Measurements from ENCODE around the gene DNAI2. TPM values are rescaled to one million over a fixed set of nuclear protein-coding genes. Genes with fewer than 3 reads are reported as not detected.

The DNAI2 gene
- total and polyA plus RNA-seq, 9 of the 15 experiments (the other 6 are each of a cell fraction or from before 2014, with no cell fraction given): not detected

DNA sequence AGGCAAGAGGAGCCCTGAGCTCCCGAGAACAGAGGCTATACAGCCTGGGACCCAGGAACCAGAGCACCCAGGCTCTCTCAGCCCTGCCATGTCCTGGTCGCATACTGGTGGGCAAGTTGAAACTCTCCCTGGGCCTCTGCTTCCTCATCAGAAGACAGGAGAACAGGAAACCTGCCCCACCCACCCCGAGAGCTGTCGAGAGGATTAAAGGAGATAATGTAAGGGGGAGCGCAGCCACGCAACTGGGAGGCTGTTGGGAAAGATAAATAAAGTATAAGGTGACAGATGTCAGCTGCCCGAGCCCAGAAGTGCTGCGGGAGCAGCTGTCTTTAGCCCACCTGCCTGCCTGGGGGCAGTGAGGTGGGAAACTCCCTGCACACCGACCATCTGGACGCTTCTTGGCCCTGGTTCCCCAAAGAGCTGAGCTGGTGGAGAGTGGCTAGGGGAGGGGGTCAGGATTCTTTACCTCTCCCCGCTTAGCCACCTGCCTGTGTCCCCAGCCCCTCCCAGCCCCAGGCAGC lies 58.8 kb downstream of the DNAI2 start:
- Histone ChIP-seq H2AFZ (ENCODE audit: low read depth, low read length) (peak overlapping the region; percentile 92), H4K20me1 (replicated peaks; ENCODE audit: control insufficient read depth, insufficient read depth, low read length) (no peaks in the 10 kb centered on the region; the same call in 1 of the 2 replicates), H3K27me3 (ENCODE audit: control insufficient read depth in 2 of 2, insufficient read depth in 2 of 2, low read length in 2 of 2) (peaks cover 2 to 9% of the 10 kb centered on the region in 2 experiments; a peak in 3 of 5 replicates), H3K9me3 (replicated peaks; ENCODE audit: control insufficient read depth, insufficient read depth, low read depth, low read length) (no peaks in the 10 kb centered on the region), H3K79me2 (ENCODE audit: control insufficient read depth, insufficient read depth, low read length) (no peaks in the 10 kb centered on the region), H3K4me1 (replicated peaks in 1 of 2; ENCODE audit: control insufficient read depth in 2 of 2, insufficient read depth in 2 of 2, low read length in 2 of 2) (peaks cover 12 to 21% of the 10 kb centered on the region in 2 experiments), H3K9me1 (ENCODE audit: control insufficient read depth, insufficient read depth, low read length) (no peaks in the 10 kb centered on the region), H3K4me3 (no peak overlapping the region), H3K4me2 (ENCODE audit: insufficient read depth, low read length) (peak overlapping the region; percentile 76), H3K36me3 (ENCODE audit: control insufficient read depth, insufficient read depth, low read length) (no peaks in the 10 kb centered on the region), H3K9ac (ENCODE audit: insufficient read depth in 1 of 2, low read depth in 2 of 2, low read length in 2 of 2) (peak overlapping the region; percentile 31 to 70; a peak in 2 of 4 replicates), H3K27ac (ENCODE audit: extremely low read depth, low read depth, low read length) (peak overlapping the region; percentile 29; the same call in 1 of the 3 replicates)
- DNase-seq (ENCODE audit: extremely low read depth in 1 of 4, low spot score in 3 of 4): peak; percentile 56 to 90 (median 72)
- in situ Hi-C loops (cut with MboI) (no loop called here), intact Hi-C loops (cut with micrococcal nuclease) (no loop called here)
- CTCF ChIA-PET (ENCODE audit: low intra/inter-chr PET ratio): no interaction called here
- peak; percentile 91 for ATAC-seq
- BruUV-seq (replicated peaks): no TSS peak
- peak; percentile 79 for FAIRE-seq
- WGBS (ENCODE audit: insufficient coverage, low coverage, missing lambda C conversion rate): 1% methylated on average over 10 of the region's 11 CpGs
- POLR2A ChIA-PET: interaction anchor here (0.7 to 1.4 kb wide), 6 partner anchors 9 to 116 kb away, joined by 3 to 5 read pairs (median 4); no protein-coding TSS in a partner anchor
- no peak for TF ChIP-seq HNRNPL (IDR thresholded peaks at IDR 0.05; ENCODE audit: low read depth, low read length)
- TF ChIP-seq CREB3L1 (IDR thresholded peaks at IDR 0.05; ENCODE audit: borderline replicate concordance, low read depth): peak; percentile 17; the same call in 1 of the 2 replicates
- no peak for TF ChIP-seq SMC3 (conservative IDR thresholded peaks at IDR 0.05; ENCODE audit: insufficient read depth, low read depth, low read length)
- no peak for TF ChIP-seq TGIF2 (CRISPR knock-in tag; IDR thresholded peaks at IDR 0.05)
- TF ChIP-seq, protein P1, sequence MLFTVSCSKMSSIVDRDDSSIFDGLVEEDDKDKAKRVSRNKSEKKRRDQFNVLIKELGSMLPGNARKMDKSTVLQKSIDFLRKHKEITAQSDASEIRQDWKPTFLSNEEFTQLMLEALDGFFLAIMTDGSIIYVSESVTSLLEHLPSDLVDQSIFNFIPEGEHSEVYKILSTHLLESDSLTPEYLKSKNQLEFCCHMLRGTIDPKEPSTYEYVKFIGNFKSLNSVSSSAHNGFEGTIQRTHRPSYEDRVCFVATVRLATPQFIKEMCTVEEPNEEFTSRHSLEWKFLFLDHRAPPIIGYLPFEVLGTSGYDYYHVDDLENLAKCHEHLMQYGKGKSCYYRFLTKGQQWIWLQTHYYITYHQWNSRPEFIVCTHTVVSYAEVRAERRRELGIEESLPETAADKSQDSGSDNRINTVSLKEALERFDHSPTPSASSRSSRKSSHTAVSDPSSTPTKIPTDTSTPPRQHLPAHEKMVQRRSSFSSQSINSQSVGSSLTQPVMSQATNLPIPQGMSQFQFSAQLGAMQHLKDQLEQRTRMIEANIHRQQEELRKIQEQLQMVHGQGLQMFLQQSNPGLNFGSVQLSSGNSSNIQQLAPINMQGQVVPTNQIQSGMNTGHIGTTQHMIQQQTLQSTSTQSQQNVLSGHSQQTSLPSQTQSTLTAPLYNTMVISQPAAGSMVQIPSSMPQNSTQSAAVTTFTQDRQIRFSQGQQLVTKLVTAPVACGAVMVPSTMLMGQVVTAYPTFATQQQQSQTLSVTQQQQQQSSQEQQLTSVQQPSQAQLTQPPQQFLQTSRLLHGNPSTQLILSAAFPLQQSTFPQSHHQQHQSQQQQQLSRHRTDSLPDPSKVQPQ (CRISPR knock-in tag; IDR thresholded peaks at IDR 0.05; ENCODE audit: borderline replicate concordance): no peak
- TF ChIP-seq SMAD1 (IDR thresholded peaks at IDR 0.05; ENCODE audit: low read depth, low read length, partially characterized antibody): no peak
- no peak for TF ChIP-seq ZNF347 (CRISPR knock-in tag; IDR thresholded peaks at IDR 0.05; ENCODE audit: low read depth)
- TF ChIP-seq, protein P2, sequence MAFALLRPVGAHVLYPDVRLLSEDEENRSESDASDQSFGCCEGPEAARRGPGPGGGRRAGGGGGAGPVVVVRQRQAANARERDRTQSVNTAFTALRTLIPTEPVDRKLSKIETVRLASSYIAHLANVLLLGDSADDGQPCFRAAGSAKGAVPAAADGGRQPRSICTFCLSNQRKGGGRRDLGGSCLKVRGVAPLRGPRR (CRISPR knock-in tag; IDR thresholded peaks at IDR 0.05): 0 out of 2 replicates have a peak, but pooled peaks have one; percentile 4
- no peak for TF ChIP-seq NR2C1 (IDR thresholded peaks at IDR 0.05)
- no peak for TF ChIP-seq NR2C1 (tag; IDR thresholded peaks at IDR 0.05)
- TF ChIP-seq BRCA1 (IDR thresholded peaks at IDR 0.05): no peak
- TF ChIP-seq BRCA1 (CRISPR knock-in tag; IDR thresholded peaks at IDR 0.05): no peak
- TF ChIP-seq ZC3H4 (CRISPR knock-in tag; IDR thresholded peaks at IDR 0.05; ENCODE audit: borderline replicate concordance): no peak
- TF ChIP-seq ZNF592 (IDR thresholded peaks at IDR 0.05): no peak

All from K562 (cell line).